Mononuclear cell (primary cell): ENCODE data around the gene PLIN5. TPM values are rescaled to one million over a fixed set of nuclear protein-coding genes. Genes with fewer than 3 reads are reported as not detected.

Source experiments
- H3K27me3 ChIP-seq: 2 replicates; pipeline ENCODE4 v1.6.0; 2011; ENCODE audit warnings: low read length, control low read depth; ENCODE audit not compliant: insufficient read depth
- H3K4me1 ChIP-seq: 2 replicates; pipeline ENCODE4 v1.5.1; 2011; ENCODE audit warnings: mild to moderate bottlenecking, low read length, control low read depth; ENCODE audit not compliant: insufficient read depth
- H3K4me3 ChIP-seq: 2 replicates; pipeline ENCODE4 v1.5.1; 2011; ENCODE audit warnings: mild to moderate bottlenecking, low read length, moderate library complexity
- H3K9me3 ChIP-seq: 2 replicates; pipeline ENCODE4 v1.5.1; 2011; ENCODE audit warnings: low read depth, mild to moderate bottlenecking, control low read depth, low read length
- total RNA-seq: library from RNA; depleted of rRNA; stranded (reverse); fragments of >200 nt; gene quantifications from one replicate; pipeline ENCODE4 v1.2.3, GENCODE V29; 2012

The PLIN5 gene
- total RNA-seq, 1 donor, result 0.21 TPM

GRCh38 chr19:4483385-4483784 lies 51.6 kb downstream of the PLIN5 start:
- Histone ChIP-seq H3K27me3 (no peaks in the 10 kb centered on the region), H3K4me1 (no peaks in the 10 kb centered on the region), H3K9me3 (no peaks in the 10 kb centered on the region), H3K4me3 (no peak overlapping the region)

GRCh38 chr19:4482721-4483364 lies 52.2 kb downstream of the PLIN5 start:
- Histone ChIP-seq H3K4me1 (no peaks in the 10 kb centered on the region), H3K27me3 (no peaks in the 10 kb centered on the region), H3K4me3 (no peak overlapping the region), H3K9me3 (no peaks in the 10 kb centered on the region)

DNA sequence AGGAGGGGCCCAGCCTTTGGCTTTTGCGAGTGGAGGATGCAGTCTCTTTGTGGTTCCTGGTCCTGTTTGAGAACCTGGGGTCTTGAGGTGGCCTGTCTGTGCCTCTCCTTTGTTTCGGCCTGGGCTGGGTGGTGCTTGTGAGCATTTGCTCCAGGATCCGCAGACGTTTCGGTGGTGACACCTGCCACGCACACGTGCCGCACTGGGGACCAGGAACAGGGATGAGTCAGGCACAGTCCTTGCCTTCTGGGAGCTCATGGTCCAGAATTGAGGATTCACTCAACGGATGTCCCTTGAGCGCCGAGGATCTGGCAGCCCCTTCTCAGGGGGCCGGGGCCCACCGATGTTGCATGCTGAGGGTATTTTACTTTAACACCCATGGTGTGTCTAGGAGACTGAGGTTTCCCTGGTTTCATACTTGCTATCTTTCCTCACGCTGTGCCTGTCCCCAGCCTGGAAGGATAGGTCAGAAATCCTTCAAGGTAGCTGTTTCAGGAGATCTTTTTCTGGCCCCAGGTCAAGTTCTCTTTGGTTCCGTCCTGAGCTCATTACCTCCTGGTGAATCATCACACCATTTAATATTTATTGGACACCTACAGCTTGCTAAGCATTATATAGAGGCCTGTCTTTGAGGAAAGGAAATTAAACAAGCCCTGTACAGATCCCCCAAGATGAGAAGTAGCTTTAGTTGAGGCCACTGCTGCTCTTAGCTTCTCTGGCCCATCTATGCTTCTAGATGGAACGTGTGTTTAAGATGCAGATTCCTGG lies 57.8 kb downstream of the PLIN5 start:
- peaks cover 21% of the 10 kb centered on the region for H3K4me1 ChIP-seq
- no peaks in the 10 kb centered on the region for H3K27me3 ChIP-seq
- no peak overlapping the region for H3K4me3 ChIP-seq
- no peaks in the 10 kb centered on the region for H3K9me3 ChIP-seq

DNA sequence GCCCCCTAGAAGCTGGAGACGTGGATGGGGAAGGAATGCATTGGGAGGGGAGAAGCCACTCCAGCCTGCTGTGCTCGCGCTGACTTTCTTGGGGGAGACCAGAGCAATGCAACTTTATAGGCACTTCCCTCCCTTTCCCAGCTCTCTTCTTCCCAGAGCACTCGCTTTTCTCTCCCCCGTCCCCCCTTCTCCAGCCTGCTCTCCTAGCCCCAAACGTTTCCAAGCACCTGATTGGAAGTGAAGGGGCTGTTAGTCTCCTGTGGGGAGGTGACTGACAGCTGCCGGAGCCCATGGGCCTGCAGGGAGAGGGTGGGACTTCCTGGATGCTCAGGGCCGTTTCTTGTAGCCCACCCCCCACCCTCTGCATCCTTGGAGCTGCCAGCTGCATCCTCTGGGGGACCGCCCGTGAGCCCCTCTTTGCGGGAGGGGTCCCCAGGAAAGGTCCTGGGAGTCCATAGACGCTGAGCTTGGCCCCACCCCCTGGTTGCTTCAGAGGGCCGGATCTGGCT lies 60.5 kb downstream of the PLIN5 start:
- no peaks in the 10 kb centered on the region for H3K27me3 ChIP-seq
- no peaks in the 10 kb centered on the region for H3K9me3 ChIP-seq
- peaks cover 28% of the 10 kb centered on the region for H3K4me1 ChIP-seq
- H3K4me3 ChIP-seq, result no peak overlapping the region

DNA sequence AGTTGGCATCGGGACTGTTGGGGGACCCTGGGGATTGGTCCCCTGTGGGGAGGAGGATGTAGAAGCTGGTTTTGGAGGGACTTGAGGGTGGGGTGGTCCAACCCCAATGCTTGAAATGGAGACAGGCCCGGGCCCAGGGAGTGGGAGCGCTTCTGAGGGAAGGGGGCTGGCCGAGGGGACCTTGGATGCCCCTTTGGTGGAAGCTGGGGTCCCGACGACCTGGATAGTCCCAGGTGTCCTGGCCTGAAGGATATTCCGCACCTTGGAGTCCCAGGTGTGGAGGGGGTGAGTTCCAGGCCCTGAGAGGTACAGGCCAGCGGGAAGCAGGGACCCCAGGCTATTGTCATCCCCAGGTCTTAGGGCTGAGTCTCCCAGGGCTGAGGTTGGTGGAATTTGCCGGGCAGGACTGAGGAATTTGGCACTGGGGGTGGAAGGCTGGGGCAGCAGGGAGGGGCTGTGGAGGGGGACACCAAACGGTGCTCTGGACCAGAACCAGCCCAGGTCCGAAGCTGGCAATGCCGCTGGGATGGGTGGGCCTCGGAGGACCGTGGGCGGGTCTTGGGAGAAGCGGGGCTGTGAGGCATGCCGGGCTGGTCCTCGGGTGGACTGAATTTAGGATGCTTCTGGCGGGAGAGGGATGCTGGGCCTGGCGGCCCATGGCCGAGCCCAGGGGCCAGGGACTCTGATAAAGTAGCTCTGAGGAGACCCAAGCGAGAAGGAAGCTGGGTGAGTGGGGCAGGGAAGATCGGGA lies 61.1 kb downstream of the PLIN5 start:
- Histone ChIP-seq H3K4me3 (no peak overlapping the region), H3K27me3 (no peaks in the 10 kb centered on the region), H3K9me3 (no peaks in the 10 kb centered on the region), H3K4me1 (peaks cover 28% of the 10 kb centered on the region)

- Histone ChIP-seq H3K4me1 (peaks cover 28% of the 10 kb centered on the region), H3K4me3 (peak overlapping the region; percentile 46), H3K27me3 (no peaks in the 10 kb centered on the region), H3K9me3 (no peaks in the 10 kb centered on the region)
Measured at GRCh38 chr19:4473011-4473762, 61.8 kb downstream of the PLIN5 start.

Other genes with a start within 250 kb of the PLIN5 start
- gene TMIGD2, start 232.8 kb downstream of the PLIN5 start, total RNA-seq, result 27.8 TPM
- 0.73 TPM for gene FSD1, start 230.6 kb downstream of the PLIN5 start, total RNA-seq
- gene STAP2, start 196.4 kb downstream of the PLIN5 start, total RNA-seq, result 0.42 TPM
- 7.3 TPM for gene MPND, start 191.7 kb downstream of the PLIN5 start, total RNA-seq
- gene SH3GL1, start 134.7 kb downstream of the PLIN5 start, total RNA-seq, result 26.6 TPM
- gene CHAF1A, start 132.6 kb downstream of the PLIN5 start, total RNA-seq, result 12.2 TPM
- gene UBXN6, start 77.4 kb downstream of the PLIN5 start, total RNA-seq, result 53.4 TPM
- gene HDGFL2, start 62.9 kb downstream of the PLIN5 start, total RNA-seq, result 13.2 TPM
- 0.10 TPM for gene PLIN4, start 16.7 kb downstream of the PLIN5 start, total RNA-seq
- 4.7 TPM for gene LRG1, start 4.8 kb upstream of the PLIN5 start, total RNA-seq
- 6.0 TPM for gene SEMA6B, start 24.5 kb upstream of the PLIN5 start, total RNA-seq
- gene TNFAIP8L1, start 104.3 kb upstream of the PLIN5 start, total RNA-seq, result 5.5 TPM
- gene MYDGF, start 135.1 kb upstream of the PLIN5 start, total RNA-seq, result 40.8 TPM
- gene DPP9, start 188.6 kb upstream of the PLIN5 start, total RNA-seq, result 59.6 TPM